DOHH2 (cell line): ENCODE results near the gene IRGM.
"Not testable (repeated sequence)": the region's sequence is repeated elsewhere in the genome, so short reads cannot be mapped to it uniquely, and the experiment has no call there.

ENCODE experiments used
- H3F3A ChIP-seq: fragments of 200-600 bp; sonication (generic), shearing (Covaris generic); 2 replicates; pipeline ENCODE4 v1.6.0; 2016; ENCODE audit warnings: antibody characterized with exemption, mild to moderate bottlenecking; ENCODE audit not compliant: control insufficient read depth, insufficient read depth
- H3K27ac ChIP-seq: fragments of 200-600 bp; sonication (generic); 2 replicates; pipeline ENCODE4 v1.5.1; 2014; ENCODE audit warnings: low read depth, mild to moderate bottlenecking, low read length, moderate library complexity
- H3K27me3 ChIP-seq: fragments of 200-600 bp; sonication (generic); 2 replicates; pipeline ENCODE4 v1.6.1; 2014; ENCODE audit warnings: mild to moderate bottlenecking, low read length, mixed read lengths; ENCODE audit not compliant: control insufficient read depth
- H3K36me3 ChIP-seq: fragments of 200-600 bp; sonication (generic); 2 replicates; pipeline ENCODE4 v1.6.1; 2014; ENCODE audit warnings: mild to moderate bottlenecking, low read length, moderate library complexity, mixed read lengths; ENCODE audit not compliant: control insufficient read depth
- H3K4me1 ChIP-seq: fragments of 200-600 bp; sonication (generic); 2 replicates; pipeline ENCODE4 v1.6.1; 2014; ENCODE audit warnings: mild to moderate bottlenecking, low read length, mixed read lengths; ENCODE audit not compliant: control insufficient read depth
- H3K4me2 ChIP-seq: fragments of 200-600 bp; sonication (generic); 2 replicates; pipeline ENCODE4 v1.6.0; 2014; ENCODE audit warnings: mild to moderate bottlenecking, low read length, moderate library complexity
- H3K4me3 ChIP-seq: fragments of 200-600 bp; sonication (generic); 2 replicates; pipeline ENCODE4 v1.5.1; 2014; ENCODE audit warnings: mild to moderate bottlenecking, low read length, mixed read lengths
- H3K79me2 ChIP-seq: fragments of 200-600 bp; sonication (generic); 2 replicates; pipeline ENCODE4 v1.6.1; 2014; ENCODE audit warnings: mild to moderate bottlenecking, low read length, mixed read lengths; ENCODE audit not compliant: control insufficient read depth
- H3K9me2 ChIP-seq: fragments of 200-600 bp; sonication (generic); replicated peaks from 2 replicates; pipeline ENCODE4 v1.6.1; 2014; ENCODE audit warnings: mild to moderate bottlenecking, low read length, mixed read lengths; ENCODE audit not compliant: control insufficient read depth
- H3K9me3 ChIP-seq: fragments of 200-600 bp; sonication (generic); 2 replicates; pipeline ENCODE4 v1.6.1; 2014; ENCODE audit warnings: antibody characterized with exemption, low read length, mixed read lengths; ENCODE audit not compliant: control insufficient read depth, insufficient read depth
- H4K20me1 ChIP-seq: fragments of 200-600 bp; sonication (generic); 2 replicates; pipeline ENCODE4 v1.6.0; 2014; ENCODE audit warnings: low read depth, mild to moderate bottlenecking, antibody characterized with exemption, low read length, moderate library complexity; ENCODE audit not compliant: control insufficient read depth, insufficient read depth
- CTCF ChIP-seq: fragments of 200-600 bp; sonication (generic); IDR thresholded peaks from one replicate; pipeline ENCODE4 v1.5.1; 2014; ENCODE audit warnings: antibody characterized with exemption, mild to moderate bottlenecking, low read depth, low read length; ENCODE audit not compliant: poor library complexity, severe bottlenecking
- EZH2phosphoT487 ChIP-seq: fragments of 200-600 bp; sonication (generic); IDR thresholded peaks from 2 replicates; pipeline ENCODE4 v1.6.1; 2017; ENCODE audit warnings: borderline replicate concordance, mild to moderate bottlenecking, antibody characterized with exemption, low read length, moderate library complexity, mixed read lengths

The IRGM gene

GRCh38 chr5:150851039-150851438 lies 4.7 kb downstream of the IRGM start:
- Histone ChIP-seq H3K4me3 (no peak overlapping the region), H3K36me3 (no peaks in the 10 kb centered on the region), H3K27ac (no peak overlapping the region), H3K9me2 (no peaks in the 10 kb centered on the region), H3K4me1 (peaks cover 20% of the 10 kb centered on the region), H3K9me3 (no peaks in the 10 kb centered on the region), H3K4me2 (no peak overlapping the region), H3K79me2 (no peaks in the 10 kb centered on the region), H3F3A (0 out of 2 replicates have a peak, but pooled peaks cover 3% of the 10 kb centered on the region), H3K27me3 (no peaks in the 10 kb centered on the region; the same call in none of the 2 replicates), H4K20me1 (no peaks in the 10 kb centered on the region)
- TF ChIP-seq CTCF (no peak), EZH2phosphoT487 (no peak)

- Histone ChIP-seq H3K36me3 (no peaks in the 10 kb centered on the region), H3K9me2 (no peaks in the 10 kb centered on the region), H3K27me3 (no peaks in the 10 kb centered on the region; the same call in none of the 2 replicates), H3K27ac (no peak overlapping the region), H3K4me3 (peak overlapping the region; percentile 44), H3K9me3 (no peaks in the 10 kb centered on the region), H3K4me1 (peaks cover 12% of the 10 kb centered on the region), H3K79me2 (no peaks in the 10 kb centered on the region), H4K20me1 (no peaks in the 10 kb centered on the region), H3F3A (0 out of 2 replicates have a peak, but pooled peaks cover 3% of the 10 kb centered on the region), H3K4me2 (peak overlapping the region; percentile 59)
- TF ChIP-seq EZH2phosphoT487 (no peak), CTCF (no peak)
These were observed 7.2 kb downstream of the IRGM start for GRCh38 chr5:150853561-150853960.

- H3K4me2 ChIP-seq, H3K36me3 ChIP-seq, H4K20me1 ChIP-seq, H3K79me2 ChIP-seq, H3K4me3 ChIP-seq, H3K9me3 ChIP-seq, H3K9me2 ChIP-seq, H3K27me3 ChIP-seq, H3K27ac ChIP-seq, H3F3A ChIP-seq: not testable (repeated sequence)
- H3K4me1 ChIP-seq, result peaks cover 12% of the 10 kb centered on the region
These were observed 10.4 kb downstream of the IRGM start for GRCh38 chr5:150856700-150857099.

- no peak overlapping the region for H3K27ac ChIP-seq
- no peaks in the 10 kb centered on the region for H3K79me2 ChIP-seq
- peaks cover 8% of the 10 kb centered on the region; the same call in 1 of the 2 replicates for H3K9me3 ChIP-seq
- no peaks in the 10 kb centered on the region for H4K20me1 ChIP-seq
- no peaks in the 10 kb centered on the region for H3K9me2 ChIP-seq
- H3K27me3 ChIP-seq, result no peaks in the 10 kb centered on the region
- H3K4me1 ChIP-seq, result no peaks in the 10 kb centered on the region
- no peaks in the 10 kb centered on the region for H3K36me3 ChIP-seq
- TF ChIP-seq EZH2phosphoT487 (no peak), CTCF (no peak)
- H3K4me2 ChIP-seq, result no peak overlapping the region
- no peak overlapping the region for H3K4me3 ChIP-seq
- no peaks in the 10 kb centered on the region for H3F3A ChIP-seq
These were observed 14.0 kb downstream of the IRGM start for GRCh38 chr5:150860246-150860821.
